Neuron (in vitro differentiated cells): ENCODE data around the gene EFS.
"Not testable (repeated sequence)": the region's sequence is repeated elsewhere in the genome, so short reads cannot be mapped to it uniquely, and the experiment has no call there.

ENCODE experiments used
- H2AFZ ChIP-seq: one replicate; pipeline ENCODE4 v1.6.1; 2013; ENCODE audit warnings: low read depth, mild to moderate bottlenecking, inconsistent platforms, low read length, moderate library complexity
- H3K27me3 ChIP-seq: one replicate; pipeline ENCODE4 v1.6.1; 2013; ENCODE audit warnings: low read length; ENCODE audit not compliant: insufficient read depth
- H3K36me3 ChIP-seq: one replicate; pipeline ENCODE4 v1.6.1; 2013; ENCODE audit warnings: low read length; ENCODE audit not compliant: insufficient read depth
- H3K4me1 ChIP-seq: one replicate; pipeline ENCODE4 v1.6.1; 2013; ENCODE audit warnings: low read length; ENCODE audit not compliant: insufficient read depth
- H3K4me3 ChIP-seq: 2 replicates; pipeline ENCODE4 v1.5.1; 2013; ENCODE audit warnings: mild to moderate bottlenecking, low read length, moderate library complexity
- H3K9me3 ChIP-seq: one replicate; pipeline ENCODE4 v1.6.1; 2013; ENCODE audit warnings: low read length

The EFS gene

GRCh38 chr14:23389396-23389795 lies 24.4 kb upstream of the EFS start:
- Histone ChIP-seq H2AFZ (no peak overlapping the region), H3K27me3 (peaks cover 9% of the 10 kb centered on the region), H3K9me3 (no peaks in the 10 kb centered on the region), H3K4me3 (no peak overlapping the region), H3K4me1 (no peaks in the 10 kb centered on the region), H3K36me3 (no peaks in the 10 kb centered on the region)

- Histone ChIP-seq H3K4me1 (no peaks in the 10 kb centered on the region), H2AFZ (no peak overlapping the region), H3K9me3 (no peaks in the 10 kb centered on the region), H3K4me3 (no peak overlapping the region), H3K27me3 (peaks cover 9% of the 10 kb centered on the region), H3K36me3 (no peaks in the 10 kb centered on the region)
Observed at GRCh38 chr14:23388996-23389395, 24.0 kb upstream of the EFS start.

GRCh38 chr14:23387916-23388882 lies 23.2 kb upstream of the EFS start:
- H3K27me3 ChIP-seq = peaks cover 9% of the 10 kb centered on the region
- H3K9me3 ChIP-seq = no peaks in the 10 kb centered on the region
- H3K4me3 ChIP-seq = no peak overlapping the region
- no peaks in the 10 kb centered on the region for H3K36me3 ChIP-seq
- H2AFZ ChIP-seq = no peak overlapping the region
- no peaks in the 10 kb centered on the region for H3K4me1 ChIP-seq

GRCh38 chr14:23386999-23387398 lies 22.0 kb upstream of the EFS start:
- H3K27me3 ChIP-seq = peaks cover 9% of the 10 kb centered on the region

GRCh38 chr14:23386266-23386657 lies 21.3 kb upstream of the EFS start:
- not testable (repeated sequence) for H2AFZ ChIP-seq, H3K4me1 ChIP-seq, H3K4me3 ChIP-seq, H3K27me3 ChIP-seq, H3K36me3 ChIP-seq, H3K9me3 ChIP-seq

More at GRCh38 chr14:23386999-23387398, 22.0 kb upstream of the EFS start:
- Histone ChIP-seq H2AFZ (no peak overlapping the region), H3K9me3 (no peaks in the 10 kb centered on the region), H3K4me3 (no peak overlapping the region), H3K4me1 (no peaks in the 10 kb centered on the region), H3K36me3 (no peaks in the 10 kb centered on the region)

- H3K36me3 ChIP-seq = no peaks in the 10 kb centered on the region
- H3K27me3 ChIP-seq = peaks cover 10% of the 10 kb centered on the region
- no peak overlapping the region for H3K4me3 ChIP-seq
- H2AFZ ChIP-seq = no peak overlapping the region
- H3K4me1 ChIP-seq = no peaks in the 10 kb centered on the region
- no peaks in the 10 kb centered on the region for H3K9me3 ChIP-seq
Observed at GRCh38 chr14:23385642-23386265, 20.8 kb upstream of the EFS start.

GRCh38 chr14:23385244-23385641 lies 20.3 kb upstream of the EFS start:
- Histone ChIP-seq H3K9me3 (no peaks in the 10 kb centered on the region), H2AFZ (no peak overlapping the region), H3K4me1 (no peaks in the 10 kb centered on the region), H3K36me3 (no peaks in the 10 kb centered on the region), H3K4me3 (no peak overlapping the region), H3K27me3 (peaks cover 12% of the 10 kb centered on the region)

- H3K9me3 ChIP-seq = no peaks in the 10 kb centered on the region
- no peak overlapping the region for H2AFZ ChIP-seq
- no peak overlapping the region for H3K4me3 ChIP-seq
- H3K36me3 ChIP-seq = no peaks in the 10 kb centered on the region
- H3K27me3 ChIP-seq = peaks cover 12% of the 10 kb centered on the region
- H3K4me1 ChIP-seq = no peaks in the 10 kb centered on the region
Observed at GRCh38 chr14:23384364-23385080, 19.6 kb upstream of the EFS start.

GRCh38 chr14:23382731-23383440 lies 17.9 kb upstream of the EFS start:
- H3K4me1 ChIP-seq = no peaks in the 10 kb centered on the region
- no peak overlapping the region for H2AFZ ChIP-seq
- H3K9me3 ChIP-seq = no peaks in the 10 kb centered on the region
- no peaks in the 10 kb centered on the region for H3K36me3 ChIP-seq
- peaks cover 13% of the 10 kb centered on the region for H3K27me3 ChIP-seq
- H3K4me3 ChIP-seq = no peak overlapping the region

GRCh38 chr14:23382276-23382675 lies 17.3 kb upstream of the EFS start:
- no peaks in the 10 kb centered on the region for H3K36me3 ChIP-seq
- H3K27me3 ChIP-seq = peaks cover 19% of the 10 kb centered on the region
- H3K4me3 ChIP-seq = no peak overlapping the region
- H3K4me1 ChIP-seq = no peaks in the 10 kb centered on the region
- H3K9me3 ChIP-seq = no peaks in the 10 kb centered on the region
- no peak overlapping the region for H2AFZ ChIP-seq

- Histone ChIP-seq H3K27me3 (peaks cover 23% of the 10 kb centered on the region), H3K36me3 (no peaks in the 10 kb centered on the region), H2AFZ (no peak overlapping the region), H3K4me1 (no peaks in the 10 kb centered on the region), H3K4me3 (no peak overlapping the region), H3K9me3 (no peaks in the 10 kb centered on the region)
Observed at GRCh38 chr14:23381871-23382270, 16.9 kb upstream of the EFS start.

GRCh38 chr14:23380976-23381375 lies 16.0 kb upstream of the EFS start:
- H3K36me3 ChIP-seq = no peaks in the 10 kb centered on the region
- H2AFZ ChIP-seq = no peak overlapping the region
- H3K9me3 ChIP-seq = no peaks in the 10 kb centered on the region
- H3K27me3 ChIP-seq = peaks cover 29% of the 10 kb centered on the region
- H3K4me3 ChIP-seq = no peak overlapping the region
- no peaks in the 10 kb centered on the region for H3K4me1 ChIP-seq
